ENCODE results near the gene PTPRE. TPM values are rescaled to one million over a fixed set of nuclear protein-coding genes. Genes with fewer than 3 reads are reported as not detected.

Gene PTPRE
- total RNA-seq, 1 experiment from 2014 or later, result 0.70 TPM

- Histone ChIP-seq H4K5ac (ENCODE audit: insufficient read length, low read depth, low read length) (no peak overlapping the region), H4K91ac (ENCODE audit: insufficient read length, low read depth, low read length) (no peak overlapping the region), H3K23ac (ENCODE audit: insufficient read length, low read depth, low read length) (no peak overlapping the region), H3K4me2 (ENCODE audit: insufficient read depth, insufficient read length, low read length) (no peak overlapping the region), H3K23me2 (ENCODE audit: insufficient read length, low read depth, low read length, poor library complexity, severe bottlenecking) (no peaks in the 10 kb centered on the region), H3K18ac (ENCODE audit: insufficient read length, low read depth, low read length) (no peak overlapping the region), H2BK15ac (ENCODE audit: low read depth, low read length) (no peak overlapping the region), H3K14ac (ENCODE audit: insufficient read depth, low read length) (no peak overlapping the region), H2AK5ac (ENCODE audit: insufficient read length, low read length) (no peak overlapping the region), H4K8ac (replicated peaks; ENCODE audit: insufficient read length, low read depth, low read length) (no peak overlapping the region), H3K9me3 (ENCODE audit: control insufficient read depth, low read depth, low read length) (no peaks in the 10 kb centered on the region), H3K4ac (ENCODE audit: low read depth, low read length) (no peak overlapping the region), H2BK5ac (ENCODE audit: insufficient read length, low read length) (no peak overlapping the region), H3K79me1 (ENCODE audit: insufficient read depth, low read depth, low read length, poor library complexity, severe bottlenecking) (no peaks in the 10 kb centered on the region), H2BK20ac (ENCODE audit: low read depth, low read length, poor library complexity, severe bottlenecking) (no peak overlapping the region), H2AFZ (ENCODE audit: low read length) (no peak overlapping the region), H2BK120ac (ENCODE audit: low read depth, low read length, poor library complexity, severe bottlenecking) (no peak overlapping the region), H2BK12ac (ENCODE audit: insufficient read length, low read depth, low read length) (no peak overlapping the region), H3K56ac (ENCODE audit: insufficient read length, low read depth, low read length) (no peak overlapping the region), H3K4me1 (ENCODE audit: insufficient read depth, low read length) (no peaks in the 10 kb centered on the region), H4K20me1 (ENCODE audit: control insufficient read depth, insufficient read depth, insufficient read length) (no peaks in the 10 kb centered on the region), H3T11ph (ENCODE audit: low read length) (no peak overlapping the region), H3K27me3 (ENCODE audit: insufficient read depth, low read length) (no peaks in the 10 kb centered on the region; the same call in 1 of the 2 replicates), H3K27ac (ENCODE audit: insufficient read length, low read depth, low read length) (no peak overlapping the region), H3K79me2 (ENCODE audit: insufficient read depth, low read length) (no peaks in the 10 kb centered on the region), H3K9ac (ENCODE audit: extremely low read depth, insufficient read length, low read length) (no peak overlapping the region)
- H3K36me3 Mint-ChIP-seq (ENCODE audit: insufficient read depth in 1 of 3, low read depth in 3 of 3), result no peaks in the 10 kb centered on the region
- peaks cover 41% of the 10 kb centered on the region for H3K27me3 Mint-ChIP-seq (ENCODE audit: low read depth)
- TF ChIP-seq CTCF (conservative IDR thresholded peaks at IDR 0.05), result no peak
- no peak overlapping the region for H3K27ac Mint-ChIP-seq
- no CpG with 5 or more reads among the region's 7 CpGs for WGBS (ENCODE audit: extremely low coverage, insufficient read length, low lambda C conversion rate)
- H3K4me3 Mint-ChIP-seq, result no peak overlapping the region
- peak; percentile 10 for DNase-seq
- H3K4me1 Mint-ChIP-seq, result peaks cover 3 to 4% of the 10 kb centered on the region in 2 experiments; a peak in 2 of 4 replicates
- H3K9me3 Mint-ChIP-seq, result no peaks in the 10 kb centered on the region
Observed at GRCh38 chr10:127909716-127910463, 3.0 kb downstream of the PTPRE start.

Measured in H9 (cell line).